Common myeloid progenitor, CD34-positive (primary cell): ENCODE measurements around the gene MYO1C.
"Not testable (repeated sequence)": the region's sequence is repeated elsewhere in the genome, so short reads cannot be mapped to it uniquely, and the experiment has no call there.

Experiments used
- CTCF ChIA-PET: fragments of 350-600 bp; sonication (Branson Sonifier 250); formaldehyde crosslinking; loops from one replicate; lab custom pipeline; 2021; ENCODE audit warnings: antibody characterized with exemption; lab: Charles Lee
- POLR2A ChIA-PET: fragments of 350-600 bp; sonication (Branson Sonifier 250); formaldehyde crosslinking; loops from one replicate; lab custom pipeline; 2021; ENCODE audit warnings: antibody characterized with exemption; lab: Charles Lee
- DNase-seq, 3 donors: peaks; one replicate each; pipeline versions ENCODE4 v3.0.0 to v3.0.0-alpha.2; 2013
- H3K27ac ChIP-seq, 2 experiments: 1 replicate in 1 of 2; 2 replicates in 1 of 2; pipeline ENCODE4 v1.7.0; 2013; ENCODE audit warnings: inconsistent platforms in 2 of 2, low read length in 2 of 2, mild to moderate bottlenecking in 2 of 2, low read depth in 1 of 2, moderate library complexity in 1 of 2; ENCODE audit not compliant: severe bottlenecking in 2 of 2, insufficient read depth in 1 of 2, poor library complexity in 1 of 2
- H3K27me3 ChIP-seq, 5 experiments: replicated peaks in 2 of 5; 1 replicate in 3 of 5; 2 replicates in 2 of 5; pipeline versions ENCODE4 v1.6.1 to v1.7.0; 2013; ENCODE audit warnings: low read length in 4 of 5, mild to moderate bottlenecking in 2 of 5, moderate library complexity in 2 of 5, inconsistent platforms in 1 of 5; ENCODE audit not compliant: insufficient read depth in 5 of 5, control insufficient read depth in 4 of 5
- H3K36me3 ChIP-seq, 4 experiments: 1 replicate in 2 of 4; 2 replicates in 2 of 4; pipeline versions ENCODE4 v1.6.1 to v1.7.0; 2013; ENCODE audit warnings: low read length in 3 of 4, control low read depth in 1 of 4, mild to moderate bottlenecking in 1 of 4; ENCODE audit not compliant: control insufficient read depth in 4 of 4, insufficient read depth in 4 of 4
- H3K4me1 ChIP-seq, 4 experiments: 1 replicate in 3 of 4; 2 replicates in 1 of 4; pipeline versions ENCODE4 v1.6.1 to v1.7.1; 2013; ENCODE audit warnings: low read length in 3 of 4, mild to moderate bottlenecking in 3 of 4, control low read depth in 1 of 4, inconsistent platforms in 1 of 4, moderate library complexity in 1 of 4; ENCODE audit not compliant: control insufficient read depth in 4 of 4, insufficient read depth in 4 of 4; ENCODE audit errors: control extremely low read depth in 1 of 4
- H3K4me3 ChIP-seq, 7 experiments: 1 replicate in 4 of 7; 2 replicates in 3 of 7; pipeline versions ENCODE4 v1.5.1 to v1.7.0; 2013; ENCODE audit warnings: mild to moderate bottlenecking in 7 of 7, low read length in 6 of 7, moderate library complexity in 6 of 7, inconsistent platforms in 2 of 7, low read depth in 2 of 7, control low read depth in 1 of 7; ENCODE audit not compliant: insufficient read depth in 4 of 7, control insufficient read depth in 1 of 7; ENCODE audit errors: extremely low read depth in 1 of 7
- H3K9me3 ChIP-seq, 5 experiments: 1 replicate in 4 of 5; 2 replicates in 1 of 5; pipeline versions ENCODE4 v1.6.1 to v1.7.1; 2013; ENCODE audit warnings: low read length in 4 of 5, mild to moderate bottlenecking in 2 of 5, inconsistent platforms in 1 of 5, low read depth in 1 of 5, moderate library complexity in 1 of 5; ENCODE audit not compliant: control insufficient read depth in 4 of 5, insufficient read depth in 2 of 5; ENCODE audit errors: control extremely low read depth in 1 of 5
- WGBS: methylation state at CpG from one replicate; pipeline ENCODE4 v1.1.5; 2013; ENCODE audit not compliant: insufficient coverage; 5-methylcytosine and 5-hydroxymethylcytosine counted together

Gene MYO1C

DNA sequence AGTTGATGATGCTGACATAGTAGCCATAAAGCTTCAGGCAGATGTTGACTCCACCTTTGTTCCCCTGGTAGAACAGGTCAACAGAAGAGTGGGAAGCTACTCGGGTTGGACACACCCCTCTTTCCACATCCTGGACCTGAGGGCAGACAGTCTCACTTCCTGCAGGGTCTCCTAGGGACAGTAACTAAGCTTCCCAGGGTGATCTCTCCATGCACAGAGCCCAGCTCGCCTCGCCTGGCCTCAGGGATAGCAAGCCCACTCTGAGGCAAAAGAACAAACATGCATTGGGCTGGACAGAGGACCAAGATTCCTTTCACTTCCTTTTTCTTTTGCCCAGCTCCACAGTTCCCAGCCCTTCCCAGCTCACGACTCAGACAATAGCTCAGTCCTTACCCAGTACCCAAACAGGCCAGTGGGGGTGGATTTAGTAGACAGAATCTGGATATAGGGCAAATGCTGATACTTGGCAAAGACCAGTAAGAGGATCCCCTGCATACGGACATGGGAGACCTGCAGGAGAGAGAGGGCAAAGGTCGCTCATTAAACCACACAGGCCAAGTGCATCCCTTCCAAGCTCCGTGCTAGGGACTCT, 16.9 kb upstream of the MYO1C start:
- POLR2A ChIA-PET = no interaction called here
- Histone ChIP-seq H3K27ac (no peak overlapping the region), H3K27me3 (no peaks in the 10 kb centered on the region), H3K4me3 (no peak overlapping the region), H3K9me3 (no peaks in the 10 kb centered on the region), H3K4me1 (peaks cover 0 to 2% (median 0%) of the 10 kb centered on the region in 4 experiments), H3K36me3 (peaks cover 2 to 53% (median 26%) of the 10 kb centered on the region in 4 experiments)
- CTCF ChIA-PET = interaction anchor here (0.7 to 1.7 kb wide), 9 partner anchors 9 to 173 kb away, joined by 3 to 8 read pairs (median 3); partner anchors contain the start of gene MYO1C
- 93% methylated on average over 6 of the region's 7 CpGs for WGBS
- DNase-seq = no peak

DNA sequence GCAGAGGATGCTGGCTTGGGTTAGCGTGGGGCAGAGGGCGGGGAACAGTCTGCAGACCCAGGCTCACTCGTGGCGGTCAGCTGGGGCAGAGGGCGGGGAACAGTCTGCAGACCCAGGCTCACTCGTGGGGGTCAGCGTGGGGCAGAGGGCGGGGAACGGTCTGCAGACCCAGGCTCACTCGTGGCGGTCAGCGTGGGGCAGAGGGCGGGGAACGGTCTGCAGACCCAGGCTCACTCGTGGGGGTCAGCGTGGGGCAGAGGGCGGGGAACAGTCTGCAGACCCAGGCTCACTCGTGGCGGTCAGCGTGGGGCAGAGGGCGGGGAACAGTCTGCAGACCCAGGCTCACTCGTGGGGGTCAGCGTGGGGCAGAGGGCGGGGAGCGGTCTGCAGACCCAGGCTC, 16.2 kb upstream of the MYO1C start:
- H3K27me3 ChIP-seq, H3K4me3 ChIP-seq, H3K9me3 ChIP-seq, H3K27ac ChIP-seq, DNase-seq, POLR2A ChIA-PET, H3K4me1 ChIP-seq: not testable (repeated sequence)
- peaks cover 2 to 53% (median 25%) of the 10 kb centered on the region in 4 experiments for H3K36me3 ChIP-seq
- 100% methylated on average over 14 of the region's 25 CpGs for WGBS
- CTCF ChIA-PET = interaction anchor here (1.2 to 1.7 kb wide), 2 partner anchors 10 to 16 kb away, joined by 4 to 7 read pairs; partner anchors contain the start of gene MYO1C

DNA sequence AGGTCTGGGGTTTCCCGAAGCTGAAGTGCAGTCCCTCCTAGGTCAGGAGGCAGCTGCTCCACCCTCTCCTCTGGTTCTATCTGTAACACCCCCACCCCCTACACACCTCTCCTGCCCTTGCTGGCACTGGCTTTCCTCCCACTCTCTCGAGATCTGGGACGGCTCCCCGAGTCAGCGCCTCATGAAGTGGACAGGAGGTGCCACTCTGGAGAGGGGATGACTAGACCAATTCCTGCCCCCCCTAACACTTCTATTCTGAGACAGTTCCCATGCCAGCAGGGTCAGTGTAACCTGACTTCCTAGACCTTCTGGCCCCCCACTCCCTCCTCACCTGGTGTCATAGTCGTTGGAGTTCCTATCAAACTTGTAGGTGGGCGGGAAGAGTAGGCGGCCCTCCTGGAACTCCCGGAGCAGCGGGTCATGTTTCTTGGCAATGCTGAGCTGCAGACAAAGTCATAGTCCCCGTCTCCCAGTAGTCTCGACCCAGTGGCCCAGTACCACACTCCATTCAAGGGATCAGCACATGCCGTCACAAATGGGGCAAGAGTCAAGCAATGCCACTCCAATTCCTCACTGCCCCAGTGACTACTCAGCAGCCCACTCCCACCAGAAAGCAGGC, 14.3 kb upstream of the MYO1C start:
- Histone ChIP-seq H3K27me3 (no peaks in the 10 kb centered on the region), H3K9me3 (no peaks in the 10 kb centered on the region), H3K27ac (no peak overlapping the region), H3K4me3 (no peak overlapping the region), H3K36me3 (peaks cover 2 to 38% (median 16%) of the 10 kb centered on the region in 4 experiments), H3K4me1 (peaks cover 0 to 2% (median 0%) of the 10 kb centered on the region in 4 experiments)
- CTCF ChIA-PET = interaction anchor here (3.2 kb wide), 1 partner anchor 8 kb away, joined by 25 read pairs; the partner anchor contains the start of gene INPP5K
- POLR2A ChIA-PET = no interaction called here
- no peak for DNase-seq
- 97% methylated on average over 12 of the region's 13 CpGs for WGBS

DNA sequence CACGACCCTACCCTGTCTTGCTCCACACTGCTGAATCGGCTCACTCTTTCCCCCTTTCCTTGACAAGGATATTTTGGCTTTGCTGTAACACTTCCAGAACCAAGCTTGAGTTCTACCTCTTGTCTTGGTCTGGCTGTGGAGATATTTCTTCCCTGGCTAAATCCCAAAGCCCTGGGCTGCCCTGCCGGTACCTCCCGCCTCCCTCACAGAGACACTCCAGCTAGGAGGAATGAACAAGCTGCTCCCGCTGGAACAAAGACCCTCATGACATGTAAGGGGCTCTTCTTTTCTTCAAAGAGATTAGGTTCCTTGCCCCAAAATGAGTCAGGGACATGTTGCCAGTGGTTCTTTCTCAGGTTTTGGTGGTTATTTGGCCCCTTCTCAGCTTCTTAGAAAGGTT, 13.1 kb upstream of the MYO1C start:
- no peak overlapping the region for H3K4me3 ChIP-seq
- H3K4me1 ChIP-seq = no peaks in the 10 kb centered on the region
- H3K9me3 ChIP-seq = no peaks in the 10 kb centered on the region
- POLR2A ChIA-PET = interaction anchor here (0.7 kb wide), 1 partner anchor 11 kb away, joined by 3 read pairs; the partner anchor contains the start of gene INPP5K
- CTCF ChIA-PET = interaction anchor here (0.6 to 3.2 kb wide), 2 partner anchors 9 to 123 kb away, joined by 3 to 25 read pairs; partner anchors contain the start of gene INPP5K
- no peak overlapping the region for H3K27ac ChIP-seq
- no peaks in the 10 kb centered on the region for H3K27me3 ChIP-seq
- DNase-seq = no peak
- H3K36me3 ChIP-seq = peaks cover 2 to 33% (median 16%) of the 10 kb centered on the region in 4 experiments
- 96% methylated on average over 3 of the region's 5 CpGs for whole genome bisulfite sequencing

DNA sequence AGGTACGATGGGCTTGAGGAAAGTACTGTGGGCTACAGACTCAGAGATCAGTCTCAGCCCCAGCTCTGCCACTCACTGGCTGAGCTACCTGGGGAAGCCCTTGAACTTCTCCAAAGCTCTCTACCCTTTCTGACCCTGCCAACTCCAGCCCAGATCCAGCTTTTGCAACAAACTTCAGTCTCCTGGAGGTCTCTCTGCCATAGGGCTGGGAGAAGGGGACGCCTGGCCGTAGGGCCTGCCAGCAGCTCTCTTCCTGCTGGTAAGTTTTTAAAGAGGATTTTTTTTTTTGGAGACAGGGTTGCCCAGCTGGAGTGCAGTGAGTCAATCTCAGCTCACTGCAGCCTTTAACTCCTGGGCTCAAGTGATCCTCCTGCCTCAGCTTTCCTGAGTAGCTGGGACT, 12.4 kb upstream of the MYO1C start:
- WGBS = 100% methylated on average over 1 of the region's 3 CpGs
- Histone ChIP-seq H3K27ac (no peak overlapping the region), H3K4me1 (no peaks in the 10 kb centered on the region), H3K4me3 (no peak overlapping the region), H3K36me3 (peaks cover 2 to 33% (median 15%) of the 10 kb centered on the region in 4 experiments), H3K9me3 (no peaks in the 10 kb centered on the region), H3K27me3 (no peaks in the 10 kb centered on the region)
- ChIA-PET CTCF (interaction anchor here (0.6 to 3.2 kb wide), 3 partner anchors 10 to 122 kb away, joined by 3 to 25 read pairs (median 3); partner anchors contain the start of genes INPP5K and MYO1C), POLR2A (interaction anchor here (0.7 kb wide), 1 partner anchor 12 kb away, joined by 3 read pairs; the partner anchor contains the start of gene INPP5K)
- no peak for DNase-seq

DNA sequence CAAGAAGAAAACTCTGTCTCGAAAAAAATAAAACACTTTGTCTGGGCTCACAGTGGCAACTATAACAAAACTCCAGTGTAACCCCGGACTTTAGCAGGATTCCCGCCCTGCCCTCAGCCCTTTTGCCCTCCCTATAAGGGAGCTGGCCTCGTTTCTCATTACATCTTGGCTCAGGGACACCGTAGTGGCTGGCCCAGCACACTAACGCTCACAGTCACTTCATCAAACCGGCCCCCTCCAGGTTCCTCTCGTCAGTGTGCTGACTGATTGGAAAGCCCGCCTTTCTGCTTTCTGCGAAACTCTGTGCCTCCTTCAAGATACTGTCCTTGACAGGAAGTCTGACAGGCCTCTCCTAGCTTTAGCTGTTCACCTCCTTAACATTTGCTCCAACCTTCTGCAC, 11.2 kb upstream of the MYO1C start:
- no peak overlapping the region for H3K27ac ChIP-seq
- no peak for DNase-seq
- no peaks in the 10 kb centered on the region for H3K27me3 ChIP-seq
- ChIA-PET POLR2A (interaction anchor here (0.6 kb wide), 1 partner anchor 28 kb away, joined by 3 read pairs; no protein-coding TSS in a partner anchor), CTCF (interaction anchor here (3.2 kb wide), 1 partner anchor 11 kb away, joined by 25 read pairs; the partner anchor contains the start of gene INPP5K)
- no peaks in the 10 kb centered on the region for H3K9me3 ChIP-seq
- H3K4me3 ChIP-seq = no peak overlapping the region
- WGBS = 96% methylated on average over 10 of the region's 10 CpGs
- H3K36me3 ChIP-seq = peaks cover 0 to 24% (median 14%) of the 10 kb centered on the region in 4 experiments
- H3K4me1 ChIP-seq = peaks cover 0 to 11% (median 2%) of the 10 kb centered on the region in 4 experiments
